HL-60 (cell line): Measurements from ENCODE around the gene S100A8.

Source experiments
- DNase-seq, 2 experiments: peaks; one replicate each; pipeline ENCODE4 v3.0.0-alpha.2; 2010 to 2020; ENCODE audit warnings: low read depth in 1 of 2, low spot score in 1 of 2
- H3K27ac ChIP-seq: fragments of 250-450 bp; sonication (Bioruptor Pico); replicated peaks from 2 replicates; pipeline ENCODE4 v1.5.1; 2020; ENCODE audit warnings: mild to moderate bottlenecking, moderate library complexity
- H3K27me3 ChIP-seq: fragments of 250-450 bp; sonication (Bioruptor Pico); 2 replicates; pipeline ENCODE4 v1.5.1; 2021; ENCODE audit warnings: mild to moderate bottlenecking, moderate library complexity; ENCODE audit not compliant: insufficient read depth, poor library complexity, severe bottlenecking
- H3K4me3 ChIP-seq: replicated peaks from 2 replicates; pipeline ENCODE4 v1.5.1; 2011; ENCODE audit warnings: mild to moderate bottlenecking, control low read depth, low read length; ENCODE audit not compliant: insufficient read depth
- CTCF ChIP-seq: IDR thresholded peaks from one replicate; pipeline ENCODE4 v1.5.1; 2011; ENCODE audit warnings: low read length, control low read depth, inconsistent platforms; ENCODE audit not compliant: insufficient read depth
- GABPA ChIP-seq: IDR thresholded peaks from 2 replicates; pipeline ENCODE4 v1.6.1; 2012; ENCODE audit warnings: low read depth
- POLR2AphosphoS5 ChIP-seq: IDR thresholded peaks from 2 replicates; pipeline ENCODE4 v1.6.1; 2012; ENCODE audit warnings: low read depth
- REST ChIP-seq: IDR thresholded peaks from 2 replicates; pipeline ENCODE4 v1.6.1; 2012; ENCODE audit warnings: low read depth; ENCODE audit not compliant: insufficient replicate concordance
- SPI1 ChIP-seq: IDR thresholded peaks from 2 replicates; pipeline ENCODE4 v1.6.1; 2012; ENCODE audit warnings: low read depth, mild to moderate bottlenecking, borderline replicate concordance

S100A8 gene

GRCh38 chr1:153367090-153367489, 23.8 kb downstream of the S100A8 start:
- peak overlapping the region; percentile 73; the same call in 1 of the 2 replicates for H3K27ac ChIP-seq
- H3K27me3 ChIP-seq: no peaks in the 10 kb centered on the region
- H3K4me3 ChIP-seq: no peak overlapping the region
- TF ChIP-seq SPI1: no peak
- no peak for TF ChIP-seq POLR2AphosphoS5
- no peak for TF ChIP-seq CTCF
- no peak for TF ChIP-seq GABPA
- no peak for TF ChIP-seq REST
- no peak for DNase-seq

GRCh38 chr1:153366261-153366660, 24.6 kb downstream of the S100A8 start:
- peak overlapping the region; percentile 73 for H3K27ac ChIP-seq
- no peak for DNase-seq

GRCh38 chr1:153365696-153366095, 25.2 kb downstream of the S100A8 start:
- Histone ChIP-seq H3K27me3 (no peaks in the 10 kb centered on the region), H3K4me3 (no peak overlapping the region), H3K27ac (peak overlapping the region; percentile 73)
- no peak for TF ChIP-seq GABPA
- TF ChIP-seq REST: no peak
- no peak for TF ChIP-seq POLR2AphosphoS5
- no peak for TF ChIP-seq CTCF
- TF ChIP-seq SPI1: no peak
- no peak for DNase-seq

More at GRCh38 chr1:153366261-153366660, 24.6 kb downstream of the S100A8 start:
- Histone ChIP-seq H3K4me3 (no peak overlapping the region), H3K27me3 (no peaks in the 10 kb centered on the region)
- TF ChIP-seq SPI1 (no peak), CTCF (no peak), GABPA (no peak), REST (no peak), POLR2AphosphoS5 (no peak)
